PFSK-1 (cell line): ENCODE results near the gene GNA14.

Experiments used
- FOXP2 ChIP-seq: optimal IDR thresholded peaks from 2 replicates; pipeline ENCODE3; 2011; ENCODE audit warnings: borderline replicate concordance, control low read depth, inconsistent platforms; ENCODE audit not compliant: insufficient read depth; ENCODE audit errors: extremely low read length, extremely low read depth
- POLR2AphosphoS5 ChIP-seq: IDR thresholded peaks from 2 replicates; pipeline ENCODE4 v1.6.1; 2012; ENCODE audit warnings: low read depth, mild to moderate bottlenecking, control low read depth, low read length, moderate library complexity
- REST ChIP-seq, 2 experiments: IDR thresholded peaks; 2 replicates each; pipeline versions ENCODE4 v1.6.1 to v1.8.0; 2011 to 2012; ENCODE audit warnings: low read depth in 2 of 2, low read length in 2 of 2, control low read depth in 1 of 2, inconsistent platforms in 1 of 2, mild to moderate bottlenecking in 1 of 2, moderate library complexity in 1 of 2; ENCODE audit not compliant: insufficient read depth in 1 of 2
- SIN3A ChIP-seq: IDR thresholded peaks from 2 replicates; pipeline ENCODE4 v1.6.1; 2012; ENCODE audit warnings: mild to moderate bottlenecking, low read length, moderate library complexity, borderline replicate concordance; ENCODE audit not compliant: insufficient read depth
- TAF1 ChIP-seq: IDR thresholded peaks from 2 replicates; pipeline ENCODE4 v1.6.1; 2012; ENCODE audit warnings: low read length, control low read depth, borderline replicate concordance; ENCODE audit not compliant: insufficient read depth

GNA14 gene

GRCh38 chr9:77587851-77588250 is 60.3 kb downstream of the GNA14 start:
- no peak for TF ChIP-seq REST (IDR thresholded peaks at IDR 0.05; ENCODE audit: insufficient read depth in 1 of 2, low read depth in 2 of 2, low read length in 2 of 2)
- no peak for TF ChIP-seq FOXP2
- TF ChIP-seq POLR2AphosphoS5, result no peak
- TF ChIP-seq SIN3A, result no peak
- no peak for TF ChIP-seq TAF1

GRCh38 chr9:77587042-77587441 is 61.1 kb downstream of the GNA14 start:
- TF ChIP-seq SIN3A (no peak), TAF1 (no peak), REST (IDR thresholded peaks at IDR 0.05; ENCODE audit: insufficient read depth in 1 of 2, low read depth in 2 of 2, low read length in 2 of 2) (no peak), FOXP2 (no peak), POLR2AphosphoS5 (no peak)

GRCh38 chr9:77586591-77586990 is 61.5 kb downstream of the GNA14 start:
- no peak for TF ChIP-seq POLR2AphosphoS5

GRCh38 chr9:77585335-77585786 is 62.8 kb downstream of the GNA14 start:
- TF ChIP-seq FOXP2 (no peak), TAF1 (no peak), REST (IDR thresholded peaks at IDR 0.05; ENCODE audit: insufficient read depth in 1 of 2, low read depth in 2 of 2, low read length in 2 of 2) (no peak), SIN3A (no peak), POLR2AphosphoS5 (no peak)

GRCh38 chr9:77582961-77583576 is 65.1 kb downstream of the GNA14 start:
- TF ChIP-seq SIN3A (no peak), REST (IDR thresholded peaks at IDR 0.05; ENCODE audit: insufficient read depth in 1 of 2, low read depth in 2 of 2, low read length in 2 of 2) (no peak), TAF1 (no peak), POLR2AphosphoS5 (no peak), FOXP2 (no peak)
